Neural progenitor cell (in vitro differentiated cells): ENCODE measurements around the gene NFRKB. TPM values are rescaled to one million over a fixed set of nuclear protein-coding genes. Genes with fewer than 3 reads are reported as not detected.

ENCODE experiments used
- DNase-seq: peaks from one replicate; pipeline ENCODE4 v3.0.0-alpha.2; 2016; ENCODE audit warnings: low spot score
- H2AFZ ChIP-seq: fragments of 200-600 bp; sonication (generic); replicated peaks from 2 replicates; pipeline ENCODE4 v1.6.1; 2016; ENCODE audit warnings: antibody characterized with exemption
- H3F3A ChIP-seq: fragments of 200-600 bp; sonication (generic); 2 replicates; pipeline ENCODE4 v1.6.1; 2016; ENCODE audit warnings: antibody characterized with exemption, low read depth
- H3K27ac ChIP-seq: fragments of 200-600 bp; sonication (generic); 2 replicates; pipeline ENCODE4 v1.5.1; 2016; ENCODE audit warnings: mild to moderate bottlenecking
- H3K27me3 ChIP-seq: fragments of 200-600 bp; sonication (generic); 2 replicates; pipeline ENCODE4 v1.6.1; 2016; ENCODE audit warnings: mild to moderate bottlenecking, moderate library complexity
- H3K36me3 ChIP-seq: fragments of 200-600 bp; sonication (generic); 2 replicates; pipeline ENCODE4 v1.5.1; 2016
- H3K4me1 ChIP-seq: fragments of 200-600 bp; sonication (generic); 2 replicates; pipeline ENCODE4 v1.6.1; 2016; ENCODE audit warnings: mixed run types
- H3K4me2 ChIP-seq: fragments of 200-600 bp; sonication (generic); 2 replicates; pipeline ENCODE4 v1.6.1; 2016
- H3K4me3 ChIP-seq: fragments of 200-600 bp; sonication (generic); 2 replicates; pipeline ENCODE4 v1.5.1; 2016
- H3K79me2 ChIP-seq: fragments of 200-600 bp; sonication (generic); 2 replicates; pipeline ENCODE4 v1.6.1; 2016; ENCODE audit warnings: low read depth
- H3K9ac ChIP-seq: fragments of 200-600 bp; sonication (generic); 2 replicates; pipeline ENCODE4 v1.6.1; 2016
- H3K9me3 ChIP-seq: fragments of 200-600 bp; sonication (generic); 2 replicates; pipeline ENCODE4 v1.5.1; 2016; ENCODE audit warnings: low read depth
- H4K20me1 ChIP-seq: fragments of 200-600 bp; sonication (generic); 2 replicates; pipeline ENCODE4 v1.6.1; 2016; ENCODE audit warnings: low read depth
- H3K27ac Mint-ChIP-seq: 3 replicates; pipeline ENCODE4 v1.8.0; 2021; ENCODE audit warnings: mixed read lengths
- H3K27me3 Mint-ChIP-seq: 2 replicates; pipeline ENCODE4 v1.8.0; 2022; ENCODE audit warnings: low read depth, mild to moderate bottlenecking, inconsistent platforms, moderate library complexity, mixed read lengths; ENCODE audit not compliant: insufficient read depth
- H3K36me3 Mint-ChIP-seq: 3 replicates; pipeline ENCODE4 v1.8.0; 2021; ENCODE audit warnings: mixed read lengths
- H3K4me1 Mint-ChIP-seq: 3 replicates; pipeline ENCODE4 v1.8.0; 2021; ENCODE audit warnings: mixed read lengths
- H3K4me3 Mint-ChIP-seq: 3 replicates; pipeline ENCODE4 v1.8.0; 2021; ENCODE audit warnings: mild to moderate bottlenecking, moderate library complexity, mixed read lengths
- H3K9me3 Mint-ChIP-seq: 3 replicates; pipeline ENCODE4 v1.8.0; 2020; ENCODE audit warnings: mixed read lengths
- CTCF ChIP-seq: fragments of 200-600 bp; sonication (generic); IDR thresholded peaks from 2 replicates; pipeline ENCODE4 v1.5.1; 2017; ENCODE audit warnings: antibody characterized with exemption, mild to moderate bottlenecking
- EZH2 ChIP-seq: fragments of 200-600 bp; sonication (generic); IDR thresholded peaks from 2 replicates; pipeline ENCODE4 v1.6.1; 2017; ENCODE audit warnings: antibody characterized with exemption, mild to moderate bottlenecking, moderate library complexity
- EZH2phosphoT487 ChIP-seq: fragments of 200-600 bp; sonication (generic); IDR thresholded peaks from 2 replicates; pipeline ENCODE4 v1.6.1; 2017; ENCODE audit warnings: antibody characterized with exemption
- total RNA-seq: library from RNA; depleted of rRNA; stranded (reverse); fragments of >200 nt; gene quantifications from 2 replicates; pipeline ENCODE4 v1.2.3, GENCODE V29; 2015; ENCODE audit warnings: low replicate concordance

The NFRKB gene
- total RNA-seq, 1 donor from 2014 or later: 33.5 TPM

GRCh38 chr11:129846508-129847335 lies 48.7 kb downstream of the NFRKB start:
- Histone ChIP-seq H3K4me1 (peaks cover 8% of the 10 kb centered on the region), H2AFZ (no peak overlapping the region), H3K36me3 (no peaks in the 10 kb centered on the region), H3K27me3 (no peaks in the 10 kb centered on the region), H3K4me2 (no peak overlapping the region), H3K9ac (no peak overlapping the region), H3K79me2 (no peaks in the 10 kb centered on the region), H3K27ac (no peak overlapping the region), H3K4me3 (no peak overlapping the region), H4K20me1 (no peaks in the 10 kb centered on the region), H3K9me3 (no peaks in the 10 kb centered on the region), H3F3A (no peaks in the 10 kb centered on the region)
- H3K27me3 Mint-ChIP-seq: peaks cover 11% of the 10 kb centered on the region
- no peaks in the 10 kb centered on the region for H3K36me3 Mint-ChIP-seq
- H3K27ac Mint-ChIP-seq: peak overlapping the region; percentile 70
- no peak overlapping the region for H3K4me3 Mint-ChIP-seq
- no peaks in the 10 kb centered on the region for H3K9me3 Mint-ChIP-seq
- no peak for DNase-seq
- H3K4me1 Mint-ChIP-seq: peaks cover 9% of the 10 kb centered on the region
- TF ChIP-seq CTCF: no peak
- TF ChIP-seq EZH2phosphoT487: no peak
- TF ChIP-seq EZH2: no peak

Other genes with a start within 250 kb of the NFRKB start
- not detected in 2 replicates for gene TMEM45B, start 79.7 kb downstream of the NFRKB start, total RNA-seq
- 14.2 and 16.3 TPM in 2 replicates for gene PRDM10, start 107.3 kb upstream of the NFRKB start, total RNA-seq
- gene APLP2, start 174.3 kb upstream of the NFRKB start, total RNA-seq: 448 and 455 TPM in 2 replicates